Renal cortex interstitium (tissue), 11 donors: ENCODE data around the gene TNF. TPM values are rescaled to one million over a fixed set of nuclear protein-coding genes. Genes with fewer than 3 reads are reported as not detected.

Experiments used
- DNase-seq, 11 donors: peaks; one replicate each; pipeline ENCODE4 v3.0.0-alpha.2; 2013; ENCODE audit warnings: low read depth in 9 of 11, low spot score in 4 of 11; ENCODE audit errors: extremely low read depth in 1 of 11
- polyA plus RNA-seq, 3 donors: library from polyadenylated mRNA; unstranded; fragments of 120-200 nt; gene quantifications; one replicate each; pipeline ENCODE4 v1.2.1, GENCODE V29; 2013; ENCODE audit not compliant: insufficient read length in 3 of 3

The TNF gene
- polyA plus RNA-seq, 3 donors = 0.18 to 0.40 (median 0.24) TPM

- no peak for DNase-seq
Measured at GRCh38 chr6:31567531-31568370, 7.6 kb upstream of the TNF start.

DNA sequence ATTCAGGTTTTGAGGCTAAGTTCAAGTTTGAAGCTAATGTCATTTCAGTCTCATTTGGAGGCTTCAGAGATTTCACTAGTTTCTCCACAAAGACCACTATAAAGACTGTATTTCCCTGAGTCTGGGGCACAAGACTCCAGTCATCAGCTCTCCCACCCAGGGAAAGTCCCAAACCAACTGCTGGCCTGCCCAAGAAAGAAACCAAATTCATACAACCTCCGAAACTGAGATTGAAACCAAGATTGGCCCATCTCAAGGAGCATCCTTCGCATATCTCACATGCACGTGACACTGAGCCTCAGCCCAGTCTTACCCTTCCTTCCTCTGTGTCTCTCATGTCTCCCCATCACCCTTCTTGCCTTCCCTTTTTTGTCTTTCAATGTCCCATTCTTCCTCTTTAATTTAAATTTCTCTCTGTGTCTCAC, 6.8 kb upstream of the TNF start:
- no peak for DNase-seq

DNA sequence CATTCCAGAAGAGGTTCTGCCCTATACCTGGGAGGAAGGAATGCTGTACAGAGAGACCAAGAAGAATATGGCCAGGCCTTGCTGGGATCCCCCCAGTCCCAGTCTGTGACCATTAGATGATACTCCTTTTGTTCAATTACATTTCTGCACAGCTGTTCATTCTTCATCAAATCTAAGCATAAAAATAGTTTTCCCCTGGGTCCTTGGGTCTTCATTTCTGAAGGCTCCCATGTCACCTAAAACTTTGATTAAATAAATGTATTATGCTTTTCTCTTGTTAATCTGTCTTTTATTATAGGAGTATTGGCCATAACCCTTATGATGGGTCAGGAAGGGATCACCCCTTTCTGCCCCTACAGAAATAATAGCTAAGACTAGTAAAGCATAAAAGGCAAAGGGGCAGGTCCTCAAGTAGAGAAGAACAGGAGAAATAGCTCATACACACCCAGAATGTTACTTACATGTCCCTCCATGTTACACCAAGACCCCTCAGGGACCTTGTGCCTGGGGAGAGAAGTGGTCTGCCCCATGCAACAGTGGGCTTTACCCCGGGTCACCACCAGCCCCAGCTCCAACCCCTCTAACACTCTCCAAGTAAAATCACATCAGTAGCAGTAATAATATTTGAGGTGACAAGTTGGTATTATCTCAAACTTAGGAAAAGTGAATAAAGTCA, 5.4 kb upstream of the TNF start:
- DNase-seq = no peak

DNA sequence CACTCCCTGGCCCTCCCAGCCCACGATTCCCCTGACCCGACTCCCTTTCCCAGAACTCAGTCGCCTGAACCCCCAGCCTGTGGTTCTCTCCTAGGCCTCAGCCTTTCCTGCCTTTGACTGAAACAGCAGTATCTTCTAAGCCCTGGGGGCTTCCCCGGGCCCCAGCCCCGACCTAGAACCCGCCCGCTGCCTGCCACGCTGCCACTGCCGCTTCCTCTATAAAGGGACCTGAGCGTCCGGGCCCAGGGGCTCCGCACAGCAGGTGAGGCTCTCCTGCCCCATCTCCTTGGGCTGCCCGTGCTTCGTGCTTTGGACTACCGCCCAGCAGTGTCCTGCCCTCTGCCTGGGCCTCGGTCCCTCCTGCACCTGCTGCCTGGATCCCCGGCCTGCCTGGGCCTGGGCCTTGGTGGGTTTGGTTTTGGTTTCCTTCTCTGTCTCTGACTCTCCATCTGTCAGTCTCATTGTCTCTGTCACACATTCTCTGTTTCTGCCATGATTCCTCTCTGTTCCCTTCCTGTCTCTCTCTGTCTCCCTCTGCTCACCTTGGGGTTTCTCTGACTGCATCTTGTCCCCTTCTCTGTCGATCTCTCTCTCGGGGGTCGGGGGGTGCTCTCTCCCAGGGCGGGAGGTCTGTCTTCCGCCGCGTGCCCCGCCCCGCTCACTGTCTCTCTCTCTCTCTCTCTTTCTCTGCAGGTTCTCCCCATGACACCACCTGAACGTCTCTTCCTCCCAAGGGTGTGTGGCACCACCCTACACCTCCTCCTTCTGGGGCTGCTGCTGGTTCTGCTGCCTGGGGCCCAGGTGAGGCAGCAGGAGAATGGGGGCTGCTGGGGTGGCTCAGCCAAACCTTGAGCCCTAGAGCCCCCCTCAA, 3.1 kb upstream of the TNF start, which contains the start of gene LTA:
Gene LTA, plus strand, starts transcription at position 249 of the 871 bp plus-strand sequence. Its CDS starts 454 bp downstream, at position 703.
- no peak for DNase-seq

- no peak for DNase-seq
Measured at GRCh38 chr6:31573239-31574105, 1.9 kb upstream of the TNF start.

GRCh38 chr6:31574106-31575061, 981 bp upstream of the TNF start:
- no peak for DNase-seq

DNA sequence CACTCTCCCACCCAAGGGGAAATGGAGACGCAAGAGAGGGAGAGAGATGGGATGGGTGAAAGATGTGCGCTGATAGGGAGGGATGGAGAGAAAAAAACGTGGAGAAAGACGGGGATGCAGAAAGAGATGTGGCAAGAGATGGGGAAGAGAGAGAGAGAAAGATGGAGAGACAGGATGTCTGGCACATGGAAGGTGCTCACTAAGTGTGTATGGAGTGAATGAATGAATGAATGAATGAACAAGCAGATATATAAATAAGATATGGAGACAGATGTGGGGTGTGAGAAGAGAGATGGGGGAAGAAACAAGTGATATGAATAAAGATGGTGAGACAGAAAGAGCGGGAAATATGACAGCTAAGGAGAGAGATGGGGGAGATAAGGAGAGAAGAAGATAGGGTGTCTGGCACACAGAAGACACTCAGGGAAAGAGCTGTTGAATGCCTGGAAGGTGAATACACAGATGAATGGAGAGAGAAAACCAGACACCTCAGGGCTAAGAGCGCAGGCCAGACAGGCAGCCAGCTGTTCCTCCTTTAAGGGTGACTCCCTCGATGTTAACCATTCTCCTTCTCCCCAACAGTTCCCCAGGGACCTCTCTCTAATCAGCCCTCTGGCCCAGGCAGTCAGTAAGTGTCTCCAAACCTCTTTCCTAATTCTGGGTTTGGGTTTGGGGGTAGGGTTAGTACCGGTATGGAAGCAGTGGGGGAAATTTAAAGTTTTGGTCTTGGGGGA, 754 bp downstream of the TNF start:
- no peak for DNase-seq

- no peak for DNase-seq
Measured at GRCh38 chr6:31576897-31577578, 1.7 kb downstream of the TNF start.

- DNase-seq = no peak
Measured at GRCh38 chr6:31577579-31577966, 2.2 kb downstream of the TNF start.

GRCh38 chr6:31578184-31579118, 3.1 kb downstream of the TNF start:
- DNase-seq = no peak

DNA sequence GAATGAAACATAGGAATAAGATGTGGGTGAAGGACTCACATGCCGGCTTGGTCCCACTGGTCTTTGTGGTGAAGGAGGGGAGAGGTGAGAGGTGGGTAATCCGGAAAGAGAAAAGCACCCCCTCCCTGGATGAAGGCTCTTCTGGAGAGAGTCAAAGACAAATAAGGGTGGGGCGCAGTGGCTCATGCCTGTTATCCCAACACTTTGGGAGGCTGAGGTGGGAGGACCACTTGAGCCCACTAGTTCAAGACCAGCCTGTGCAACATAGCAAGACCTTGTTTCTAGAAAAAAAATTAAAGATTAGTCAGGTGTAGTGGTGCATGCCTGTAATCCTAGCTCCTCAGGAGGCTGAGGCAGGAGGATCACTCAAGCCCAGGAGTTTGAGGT, 3.7 kb downstream of the TNF start:
- no peak for DNase-seq

DNA sequence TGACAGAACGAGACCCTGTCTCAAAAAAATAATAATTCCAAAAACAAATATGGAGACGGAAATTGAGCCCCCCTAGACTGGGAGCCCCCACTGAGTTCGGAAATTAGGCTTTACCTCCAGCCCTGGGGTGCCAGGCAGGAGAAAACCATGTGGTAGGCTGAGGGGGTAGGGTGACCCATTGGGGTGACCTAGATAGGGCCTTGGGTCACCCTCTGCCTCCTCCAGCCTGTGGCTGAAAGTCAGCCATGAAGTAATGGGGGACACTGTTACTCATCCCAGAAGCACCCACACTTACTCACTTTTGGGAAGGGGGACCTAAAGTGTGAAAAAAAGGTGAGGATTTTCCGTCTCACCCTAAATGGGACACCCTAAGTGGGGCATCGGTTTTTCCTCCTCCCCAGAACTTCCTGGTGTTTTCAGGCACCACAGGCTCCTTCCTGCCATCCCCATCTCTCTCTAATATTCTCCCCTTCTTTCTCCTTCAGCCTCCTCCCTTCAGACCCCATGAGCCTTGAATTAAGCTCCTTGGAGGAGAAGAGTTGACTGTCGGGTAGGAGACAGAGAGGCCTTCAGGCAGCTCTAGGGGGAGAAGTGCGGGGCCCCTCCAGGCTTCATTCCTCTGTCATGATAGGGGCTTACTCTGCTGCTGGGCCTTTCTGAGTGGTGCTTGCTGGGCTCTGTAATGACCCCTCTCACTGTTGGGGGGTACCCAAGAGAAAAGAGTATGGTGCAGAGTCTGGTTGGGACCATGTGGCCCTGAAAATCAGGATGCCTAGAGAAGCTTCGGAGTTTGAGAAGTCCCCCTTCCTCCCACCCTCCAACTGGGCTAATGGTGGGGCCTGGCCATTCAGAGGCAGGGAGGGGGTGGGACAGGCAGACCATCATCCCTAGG, 4.4 kb downstream of the TNF start:
- DNase-seq = no peak

- no peak for DNase-seq
Measured at GRCh38 chr6:31580438-31580740, 5.0 kb downstream of the TNF start.

DNA sequence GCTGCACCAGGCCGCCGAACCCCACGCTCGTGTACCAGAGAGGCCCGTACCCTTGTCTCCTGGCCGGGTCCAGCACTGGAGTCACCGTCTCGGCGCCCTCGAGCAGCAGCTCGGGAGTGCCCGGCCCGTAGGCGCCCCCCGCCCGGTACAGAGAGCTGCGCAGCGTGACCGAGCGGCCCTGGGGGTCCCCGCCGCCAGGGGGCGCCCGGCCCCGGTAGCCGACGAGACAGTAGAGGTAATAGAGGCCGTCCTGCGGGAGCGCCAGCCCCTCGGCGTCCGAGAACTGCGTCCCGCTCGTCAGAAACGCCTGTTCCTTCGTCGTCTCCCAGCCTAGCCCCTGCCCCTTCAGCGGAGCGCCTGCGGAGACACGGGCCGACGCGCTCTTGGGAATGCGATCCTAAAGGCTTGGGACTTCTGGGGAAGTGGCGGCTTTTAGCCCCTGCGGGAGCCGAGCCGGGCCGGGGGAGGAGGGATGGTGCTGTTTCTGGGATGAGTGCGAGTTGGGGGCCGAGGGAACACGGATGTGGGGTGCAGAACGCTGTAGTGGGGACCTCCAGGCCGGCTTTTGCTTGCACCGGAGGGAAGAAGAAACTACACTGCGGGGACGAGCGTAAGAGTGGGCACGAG, 5.6 kb downstream of the TNF start:
- peak; percentile 67 to 86 (median 81) for DNase-seq
